Vein endothelial cell (primary cell): ENCODE data around the gene ACTG1. TPM values are rescaled to one million over a fixed set of nuclear protein-coding genes. Genes with fewer than 3 reads are reported as not detected.

Source experiments
- total RNA-seq: library from RNA; depleted of rRNA; stranded (reverse); fragments of >200 nt; gene quantifications from 2 replicates; pipeline ENCODE4 v1.2.3, GENCODE V29; 2012

ACTG1 gene
- 14,927 and 15,075 TPM in 2 replicates for total RNA-seq

GRCh38 chr17:81512562-81513371 is at the start of gene ACTG1:
Gene ACTG1 (minus strand): TSS chr17:81512799. CDS start chr17:81512354, 445 bp downstream.

GRCh38 chr17:81552244-81553017 is 39.8 kb upstream of the ACTG1 start, which contains the start of gene FAAP100:
Gene FAAP100 (minus strand): TSS chr17:81552353. CDS start chr17:81552330, 23 bp downstream.

DNA sequence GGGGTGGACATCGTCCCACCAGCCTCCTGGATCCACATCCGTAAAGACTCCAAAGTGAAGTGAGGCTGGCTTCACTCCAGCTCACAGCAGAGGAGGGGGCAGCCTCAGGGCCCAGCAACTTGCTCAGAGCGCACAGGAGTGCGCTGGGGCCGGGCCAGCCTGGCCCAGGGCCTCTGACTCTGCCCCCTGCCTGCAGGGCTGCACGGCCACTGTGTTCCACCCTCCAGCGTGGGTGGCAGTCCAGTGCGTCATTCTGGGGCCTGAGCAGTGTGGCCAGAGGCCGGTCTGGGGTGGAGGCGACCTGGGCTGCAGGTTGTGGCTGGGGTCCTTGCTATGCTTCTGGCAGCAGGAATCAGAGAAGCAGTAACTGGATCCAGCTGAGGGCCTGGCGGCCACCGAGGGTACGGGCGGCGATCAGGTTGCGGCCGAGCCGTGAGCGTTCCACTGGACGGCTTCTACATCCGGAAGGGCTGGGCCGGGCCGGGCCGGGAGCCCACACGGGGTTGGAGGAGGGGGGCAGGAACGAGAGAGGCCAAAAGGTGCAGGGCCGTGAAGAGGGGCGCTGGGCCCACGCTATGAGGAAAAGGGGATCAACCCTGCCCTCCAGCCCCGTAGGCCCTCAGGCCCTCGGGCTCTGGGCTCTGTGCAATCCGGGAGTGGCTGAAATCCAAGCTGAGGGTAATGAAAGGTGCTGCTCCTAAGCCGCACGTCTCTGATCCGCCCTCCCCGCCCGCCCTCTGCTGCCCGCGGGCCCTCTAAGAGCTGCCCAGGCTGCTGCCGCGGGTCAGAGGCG is 15.2 kb upstream of the ACTG1 start, which contains the start of gene FSCN2:
TSS of gene FSCN2 (plus strand) at position 787 of the 793 bp plus-strand sequence. CDS start 155 bp downstream, outside the sequence.

Other genes with a start within 250 kb of the ACTG1 start
- gene SLC38A10, start 217.5 kb downstream of the ACTG1 start, total RNA-seq: 57.4 and 69.6 TPM in 2 replicates
- gene BAHCC1, start 117.3 kb downstream of the ACTG1 start, total RNA-seq: 9.7 and 23.2 TPM in 2 replicates
- 0.57 and 1.3 TPM in 2 replicates for gene FSCN2, start 15.6 kb upstream of the ACTG1 start, total RNA-seq
- gene FAAP100, start 39.6 kb upstream of the ACTG1 start, total RNA-seq: 38.3 and 56.2 TPM in 2 replicates
- gene NPLOC4, start 124.3 kb upstream of the ACTG1 start, total RNA-seq: 121 and 146 TPM in 2 replicates
- 0.48 TPM in 1 of 2 replicates, not detected in the other for gene TSPAN10, start 124.4 kb upstream of the ACTG1 start, total RNA-seq
- 1.3 TPM in 2 replicates for gene PDE6G, start 143.7 kb upstream of the ACTG1 start, total RNA-seq
- gene OXLD1, start 153.8 kb upstream of the ACTG1 start, total RNA-seq: 24.5 and 29.7 TPM in 2 replicates
- gene CCDC137, start 153.9 kb upstream of the ACTG1 start, total RNA-seq: 11.8 and 12.1 TPM in 2 replicates
- gene ARL16, start 171.0 kb upstream of the ACTG1 start, total RNA-seq: 35.6 and 36.6 TPM in 2 replicates
- gene HGS, start 171.2 kb upstream of the ACTG1 start, total RNA-seq: 134 and 147 TPM in 2 replicates
- gene MRPL12, start 190.6 kb upstream of the ACTG1 start, total RNA-seq: 23.8 and 26.1 TPM in 2 replicates
- 17.6 and 23.5 TPM in 2 replicates for gene SLC25A10, start 199.5 kb upstream of the ACTG1 start, total RNA-seq